Activated CD8-positive, alpha-beta memory T cell treated with anti-CD3 and anti-CD28 coated beads for 36 hours (primary cell): Measurements from ENCODE around the gene FBLN1. TPM values are rescaled to one million over a fixed set of nuclear protein-coding genes. Genes with fewer than 3 reads are reported as not detected.
"Not testable (repeated sequence)": the region's sequence is repeated elsewhere in the genome, so short reads cannot be mapped to it uniquely, and the experiment has no call there.

Source experiments
- CTCF ChIA-PET: fragments of 350-600 bp; sonication (Branson Sonifier 250); formaldehyde crosslinking; loops from one replicate; lab custom pipeline; 2021; ENCODE audit warnings: antibody characterized with exemption; lab: Charles Lee
- POLR2A ChIA-PET: fragments of 350-600 bp; sonication (Branson Sonifier 250); formaldehyde crosslinking; loops from one replicate; lab custom pipeline; 2021; ENCODE audit warnings: antibody characterized with exemption; lab: Charles Lee
- total RNA-seq, 2 experiments: library from RNA; stranded (reverse); gene quantifications; one replicate each; pipeline ENCODE4 v1.2.3, GENCODE V29; 2021

Gene FBLN1
- total RNA-seq, 2 experiments from 2014 or later = not detected

- POLR2A ChIA-PET = no interaction called here
- CTCF ChIA-PET = interaction anchor here (1.1 kb wide), 1 partner anchor 10 kb away, joined by 3 read pairs; no protein-coding TSS in a partner anchor
Measured at GRCh38 chr22:45612940-45613339, 110.3 kb downstream of the FBLN1 start.

GRCh38 chr22:45615364-45615763 is 112.7 kb downstream of the FBLN1 start:
- ChIA-PET CTCF (interaction anchor here (1.0 kb wide), 1 partner anchor 113 kb away, joined by 3 read pairs; no protein-coding TSS in a partner anchor), POLR2A (interaction anchor here (0.7 kb wide), 1 partner anchor 182 kb away, joined by 5 read pairs; no protein-coding TSS in a partner anchor)

GRCh38 chr22:45616432-45616831 is 113.7 kb downstream of the FBLN1 start:
- ChIA-PET CTCF (no interaction called here), POLR2A (no interaction called here)

GRCh38 chr22:45617948-45618347 is 115.3 kb downstream of the FBLN1 start:
- ChIA-PET CTCF (no interaction called here), POLR2A (no interaction called here)

- CTCF ChIA-PET = no interaction called here
Measured at GRCh38 chr22:45620706-45621105, 118.0 kb downstream of the FBLN1 start.

GRCh38 chr22:45621836-45622600 is 119.3 kb downstream of the FBLN1 start:
- POLR2A ChIA-PET = interaction anchor here (0.5 kb wide), 1 partner anchor 440 kb away, joined by 3 read pairs; no protein-coding TSS in a partner anchor
- CTCF ChIA-PET = interaction anchor here (0.6 kb wide), 1 partner anchor 23 kb away, joined by 3 read pairs; no protein-coding TSS in a partner anchor

More at GRCh38 chr22:45620706-45621105, 118.0 kb downstream of the FBLN1 start:
- POLR2A ChIA-PET = no interaction called here

- CTCF ChIA-PET, POLR2A ChIA-PET: not testable (repeated sequence)
Measured at GRCh38 chr22:45623464-45624145, 120.9 kb downstream of the FBLN1 start.

- CTCF ChIA-PET = no interaction called here
Measured at GRCh38 chr22:45626198-45626651, 123.5 kb downstream of the FBLN1 start.

GRCh38 chr22:45627489-45628233 is 125.0 kb downstream of the FBLN1 start:
- POLR2A ChIA-PET = no interaction called here
- CTCF ChIA-PET = no interaction called here

More at GRCh38 chr22:45626198-45626651, 123.5 kb downstream of the FBLN1 start:
- POLR2A ChIA-PET = interaction anchor here (0.6 kb wide), 1 partner anchor 245 kb away, joined by 7 read pairs; no protein-coding TSS in a partner anchor

GRCh38 chr22:45628515-45628914 is 125.8 kb downstream of the FBLN1 start:
- ChIA-PET POLR2A (no interaction called here), CTCF (no interaction called here)

GRCh38 chr22:45629469-45630089 is 126.9 kb downstream of the FBLN1 start:
- ChIA-PET CTCF (interaction anchor here (0.6 kb wide), 1 partner anchor 193 kb away, joined by 4 read pairs; no protein-coding TSS in a partner anchor), POLR2A (no interaction called here)

- ChIA-PET CTCF (no interaction called here), POLR2A (no interaction called here)
Measured at GRCh38 chr22:45630436-45630835, 127.8 kb downstream of the FBLN1 start.

GRCh38 chr22:45631140-45631840 is 128.6 kb downstream of the FBLN1 start:
- ChIA-PET POLR2A (no interaction called here), CTCF (no interaction called here)

GRCh38 chr22:45631841-45632238 is 129.2 kb downstream of the FBLN1 start:
- ChIA-PET POLR2A (no interaction called here), CTCF (no interaction called here)

GRCh38 chr22:45632791-45633515 is 130.3 kb downstream of the FBLN1 start:
- ChIA-PET CTCF (no interaction called here), POLR2A (no interaction called here)

- ChIA-PET CTCF (interaction anchor here (0.7 kb wide), 1 partner anchor 503 kb away, joined by 6 read pairs; no protein-coding TSS in a partner anchor), POLR2A (interaction anchor here (0.7 kb wide), 1 partner anchor 55 kb away, joined by 3 read pairs; no protein-coding TSS in a partner anchor)
Measured at GRCh38 chr22:45636683-45637082, 134.0 kb downstream of the FBLN1 start.

GRCh38 chr22:45638197-45638596 is 135.5 kb downstream of the FBLN1 start:
- POLR2A ChIA-PET = no interaction called here
- CTCF ChIA-PET = no interaction called here
